AG09319 (cell line): ENCODE measurements around the gene DGKI.
"Not testable (repeated sequence)": the region's sequence is repeated elsewhere in the genome, so short reads cannot be mapped to it uniquely, and the experiment has no call there.

Experiments
- DNase-seq: peaks from one replicate; pipeline ENCODE4 v3.0.0-alpha.2; 2010; ENCODE audit warnings: low read depth; ENCODE audit errors: extremely low read depth
- CTCF ChIP-seq: IDR thresholded peaks from 2 replicates; pipeline ENCODE4 v1.5.1; 2011; ENCODE audit warnings: low read depth, mild to moderate bottlenecking, inconsistent platforms, low read length, moderate library complexity

The DGKI gene

DNA sequence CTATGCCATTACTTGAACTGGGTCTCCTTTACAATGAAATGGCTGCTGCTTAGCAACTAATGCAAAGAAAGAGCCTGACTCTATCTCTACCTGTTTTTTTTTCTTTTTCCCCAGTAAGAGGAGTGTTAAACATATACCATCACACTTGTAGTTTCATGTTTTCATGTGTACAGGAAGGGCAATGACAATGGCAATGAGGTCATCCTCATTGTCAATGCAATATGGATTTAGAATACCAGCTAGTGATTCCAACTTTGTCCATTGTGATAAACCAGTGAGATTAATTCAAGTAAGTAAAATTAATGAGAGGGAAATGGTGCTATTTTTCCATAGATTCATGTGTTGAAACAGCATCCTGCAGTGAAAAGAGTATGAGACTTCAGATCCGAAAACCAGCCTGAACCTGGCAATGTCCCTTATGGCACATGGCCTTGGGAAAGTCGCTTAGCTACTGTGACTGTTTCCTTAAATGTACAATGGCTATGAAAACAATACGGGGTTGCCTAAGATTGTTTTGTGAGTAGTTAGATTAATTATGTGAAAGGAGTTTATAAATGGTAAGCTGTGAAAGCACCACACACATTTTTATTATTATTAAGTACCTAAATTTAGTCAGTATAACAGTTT lies 11.2 kb downstream of the DGKI start:
- no peak for DNase-seq
- TF ChIP-seq CTCF: no peak

DNA sequence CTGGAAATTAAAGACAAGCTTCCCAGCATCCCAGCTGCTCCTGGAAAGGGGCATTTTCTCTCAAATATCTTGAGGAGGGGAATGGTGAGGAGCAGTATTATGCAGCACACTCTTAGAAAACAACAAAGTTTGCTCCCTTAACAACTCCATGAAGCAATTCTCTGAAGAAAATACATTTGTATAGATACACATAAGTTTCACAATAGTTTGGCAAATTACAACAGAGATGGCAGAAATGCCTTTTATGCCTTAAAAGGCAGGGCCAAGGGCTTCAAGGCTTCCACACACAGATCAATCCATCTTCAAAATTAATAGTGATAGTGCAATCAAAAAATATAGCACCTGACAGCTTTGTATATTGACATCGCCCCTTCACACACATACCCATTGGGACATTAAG lies 12.2 kb downstream of the DGKI start:
- no peak for TF ChIP-seq CTCF
- no peak for DNase-seq

- DNase-seq: not testable (repeated sequence)
These were observed 13.8 kb downstream of the DGKI start for GRCh38 chr7:137832990-137833389.

- no peak for TF ChIP-seq CTCF
- no peak for DNase-seq
These were observed 14.4 kb downstream of the DGKI start for GRCh38 chr7:137832382-137832781.

DNA sequence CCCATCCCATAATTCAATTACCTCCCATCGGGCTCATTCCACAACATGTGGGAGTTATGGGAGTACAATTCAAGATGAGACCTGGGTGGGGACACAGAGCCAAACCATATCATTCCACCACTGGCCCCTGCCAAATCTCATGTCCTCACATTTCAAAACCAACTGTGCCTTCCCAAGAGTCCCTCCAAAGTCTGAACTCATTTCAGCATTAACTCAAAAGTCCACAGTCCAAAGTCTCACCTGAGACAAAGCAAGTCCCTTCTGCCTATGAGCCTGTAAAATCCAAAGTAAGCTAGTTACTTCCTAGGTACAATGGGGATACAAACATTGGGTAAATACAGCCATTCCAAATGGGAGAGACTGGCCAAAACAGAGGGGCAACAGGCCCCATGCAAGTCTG lies 15.2 kb downstream of the DGKI start:
- DNase-seq: not testable (repeated sequence)

DNA sequence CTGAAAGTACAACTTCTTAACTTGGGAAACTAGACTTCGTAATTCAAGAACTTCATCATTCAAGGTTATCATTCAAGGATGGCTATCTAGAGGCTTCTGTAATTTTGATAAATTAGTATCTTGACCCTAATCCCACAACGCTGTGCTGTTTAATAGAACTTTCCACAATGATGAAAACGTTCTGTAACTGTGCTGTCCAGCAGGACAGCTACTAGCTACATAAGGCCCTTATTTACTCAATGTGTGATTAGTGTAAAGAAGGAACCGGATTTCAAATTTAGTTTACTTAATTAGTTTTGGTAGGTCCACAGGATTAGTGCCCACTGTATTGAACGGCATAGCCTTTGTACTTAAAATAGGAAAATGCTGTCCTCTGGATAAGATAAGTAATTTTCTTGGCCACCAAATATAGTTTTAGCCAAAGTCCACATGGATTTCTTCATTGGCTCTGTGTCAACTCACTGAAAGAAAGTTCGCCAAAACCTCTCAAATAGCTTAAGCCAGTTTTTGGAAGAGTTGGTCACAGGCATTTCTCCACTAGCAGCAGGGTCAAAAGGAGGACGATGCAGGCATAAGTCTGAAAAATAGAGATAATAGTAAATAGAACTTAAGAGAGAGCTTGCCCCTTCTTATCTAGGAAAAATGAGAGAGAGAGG lies 17.3 kb downstream of the DGKI start:
- no peak for TF ChIP-seq CTCF
- no peak for DNase-seq

DNA sequence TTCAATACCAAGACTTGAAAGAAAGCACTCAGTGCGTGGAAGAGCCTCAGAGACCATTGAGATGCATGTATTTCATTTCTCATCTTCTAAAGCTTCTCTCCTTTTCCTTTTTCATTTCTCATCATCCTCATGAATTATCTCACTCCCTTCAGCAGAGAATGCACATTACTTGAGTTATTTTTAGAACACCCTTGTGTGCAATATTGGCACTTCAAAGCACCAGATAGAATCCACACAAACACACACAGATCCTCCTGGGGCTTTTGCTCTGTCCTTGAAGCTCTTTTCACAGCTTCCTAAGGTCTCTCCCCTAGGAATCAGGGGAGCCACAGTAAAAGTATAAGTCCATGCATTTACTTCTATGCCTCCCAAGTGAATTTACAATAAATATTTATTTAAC lies 18.3 kb downstream of the DGKI start:
- no peak for TF ChIP-seq CTCF
- no peak for DNase-seq

- no peak for DNase-seq
- no peak for TF ChIP-seq CTCF
These were observed 21.3 kb downstream of the DGKI start for GRCh38 chr7:137825489-137825888.
